Suprapubic skin (tissue), 3 donors: Measurements from ENCODE around the gene ARL2.

Experiments
- POLR2AphosphoS5 ChIP-seq, 3 donors: sonication (generic); formaldehyde crosslinking; IDR thresholded peaks; one replicate each; pipeline ENCODE4 v1.6.1; 2017; ENCODE audit warnings: antibody characterized with exemption in 3 of 3
- TF ChIP-seq, protein P1 (sequence below), 2 donors: fragments of 200-600 bp in 1 of 2; fragments of 450-650 bp in 1 of 2; sonication (generic) in 1 of 2; IDR thresholded peaks; one replicate each; pipeline ENCODE4 v1.5.1; 2016 to 2019; ENCODE audit warnings: antibody characterized with exemption in 2 of 2, mild to moderate bottlenecking in 1 of 2, moderate library complexity in 1 of 2

DNA sequence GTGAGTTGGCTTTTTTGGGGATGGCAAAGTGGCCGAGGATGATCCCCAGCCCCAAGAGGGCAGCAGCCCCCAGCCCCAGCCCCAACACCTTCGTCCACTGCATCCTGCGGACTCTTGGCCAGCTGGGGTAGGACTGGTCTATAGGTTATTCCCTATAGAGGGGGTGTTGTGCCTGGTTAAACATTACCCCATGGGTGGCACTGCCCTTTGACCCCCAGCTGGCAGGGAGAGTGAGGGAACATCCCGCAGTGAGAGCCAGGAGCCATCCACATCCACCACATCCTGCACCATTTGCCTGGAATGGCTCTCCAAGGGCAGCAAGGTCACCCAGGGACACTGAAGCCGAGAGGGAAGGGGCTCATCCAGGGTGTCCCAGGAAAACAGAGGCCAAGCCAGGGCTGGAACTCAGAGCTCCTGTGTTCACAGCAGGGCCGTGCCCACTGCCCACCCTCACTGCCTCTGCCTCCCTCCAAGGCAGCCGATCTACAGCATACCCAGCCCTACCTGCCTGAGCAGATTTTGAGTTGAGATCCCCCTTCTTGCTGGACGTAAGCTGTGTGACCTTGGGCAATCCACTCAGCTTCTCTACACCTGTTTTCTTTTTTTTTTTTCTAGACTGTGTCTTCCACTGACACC lies 44.6 kb downstream of the ARL2 start, which contains the start of gene NAALADL1:
- no peak for TF ChIP-seq POLR2AphosphoS5 (IDR thresholded peaks at IDR 0.05)
- TF ChIP-seq, protein P1, sequence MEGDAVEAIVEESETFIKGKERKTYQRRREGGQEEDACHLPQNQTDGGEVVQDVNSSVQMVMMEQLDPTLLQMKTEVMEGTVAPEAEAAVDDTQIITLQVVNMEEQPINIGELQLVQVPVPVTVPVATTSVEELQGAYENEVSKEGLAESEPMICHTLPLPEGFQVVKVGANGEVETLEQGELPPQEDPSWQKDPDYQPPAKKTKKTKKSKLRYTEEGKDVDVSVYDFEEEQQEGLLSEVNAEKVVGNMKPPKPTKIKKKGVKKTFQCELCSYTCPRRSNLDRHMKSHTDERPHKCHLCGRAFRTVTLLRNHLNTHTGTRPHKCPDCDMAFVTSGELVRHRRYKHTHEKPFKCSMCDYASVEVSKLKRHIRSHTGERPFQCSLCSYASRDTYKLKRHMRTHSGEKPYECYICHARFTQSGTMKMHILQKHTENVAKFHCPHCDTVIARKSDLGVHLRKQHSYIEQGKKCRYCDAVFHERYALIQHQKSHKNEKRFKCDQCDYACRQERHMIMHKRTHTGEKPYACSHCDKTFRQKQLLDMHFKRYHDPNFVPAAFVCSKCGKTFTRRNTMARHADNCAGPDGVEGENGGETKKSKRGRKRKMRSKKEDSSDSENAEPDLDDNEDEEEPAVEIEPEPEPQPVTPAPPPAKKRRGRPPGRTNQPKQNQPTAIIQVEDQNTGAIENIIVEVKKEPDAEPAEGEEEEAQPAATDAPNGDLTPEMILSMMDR (IDR thresholded peaks at IDR 0.05), result no peak
